Small intestine (tissue), 7 donors: Measurements from ENCODE around the gene FLAD1. TPM values are rescaled to one million over a fixed set of nuclear protein-coding genes. Genes with fewer than 3 reads are reported as not detected.

ENCODE experiments used
- DNase-seq, 2 donors: peaks; one replicate each; pipeline versions ENCODE4 v3.0.0 to v3.0.0-alpha.2; 2013
- FAIRE-seq: peaks from 2 replicates; lab custom pipeline; 2012; peaks lifted over from hg19 to GRCh38; lab: Jason Lieb, UNC
- H3K27ac ChIP-seq, 3 donors: one replicate each; pipeline ENCODE4 v1.5.1; 2013; ENCODE audit warnings: low read length in 2 of 3, mild to moderate bottlenecking in 2 of 3, control low read depth in 1 of 3, inconsistent platforms in 1 of 3, low read depth in 1 of 3, moderate library complexity in 1 of 3
- H3K27me3 ChIP-seq, 3 donors: one replicate each; pipeline ENCODE4 v1.6.1; 2013; ENCODE audit warnings: low read length in 3 of 3, inconsistent platforms in 1 of 3; ENCODE audit not compliant: control insufficient read depth in 3 of 3, insufficient read depth in 3 of 3
- H3K36me3 ChIP-seq, 3 donors: one replicate each; pipeline ENCODE4 v1.6.1; 2013; ENCODE audit warnings: low read length in 3 of 3, inconsistent platforms in 1 of 3, low read depth in 1 of 3, mild to moderate bottlenecking in 1 of 3, moderate library complexity in 1 of 3; ENCODE audit not compliant: control insufficient read depth in 3 of 3, insufficient read depth in 2 of 3
- H3K4me1 ChIP-seq, 3 donors: one replicate each; pipeline ENCODE4 v1.6.1; 2013; ENCODE audit warnings: low read length in 2 of 3, inconsistent platforms in 1 of 3, low read depth in 1 of 3, mild to moderate bottlenecking in 1 of 3, moderate library complexity in 1 of 3; ENCODE audit not compliant: control insufficient read depth in 3 of 3, insufficient read depth in 2 of 3
- H3K4me3 ChIP-seq, 3 donors: one replicate each; pipeline ENCODE4 v1.5.1; 2013; ENCODE audit warnings: low read length in 3 of 3, control low read depth in 1 of 3, inconsistent platforms in 1 of 3, low read depth in 1 of 3, mild to moderate bottlenecking in 1 of 3, moderate library complexity in 1 of 3
- H3K9me3 ChIP-seq, 2 donors: one replicate each; pipeline ENCODE4 v1.6.1; 2013; ENCODE audit warnings: low read depth in 1 of 2, low read length in 1 of 2; ENCODE audit not compliant: control insufficient read depth in 2 of 2, insufficient read depth in 1 of 2
- WGBS, 3 donors: extraction: QIAGEN DNeasy Blood & Tissue Kit; methylation state at CpG; one replicate each; pipeline ENCODE4 v1.1.7; 2013; 5-methylcytosine and 5-hydroxymethylcytosine counted together
- polyA plus RNA-seq, 4 donors: library from polyadenylated mRNA; stranded (reverse) in 3 of 4; unstranded in 1 of 4; fragments of 200-250 nt in 3 of 4; fragments of 120-200 nt in 1 of 4; gene quantifications; one replicate each; pipeline versions ENCODE4 v1.2.1 to v1.2.3, GENCODE V29; 2013
- donor health status: healthy with polysubstance abuse.
- donor health status: control.
- donor health status: control.
- donor health status: Bipolar disorder and iron deficiency.
- donor health status: healthy.

Gene FLAD1
- polyA plus RNA-seq, 4 donors: 25.1 to 51.4 (median 34.4) TPM

GRCh38 chr1:155019377-155020245 is 36.5 kb downstream of the FLAD1 start:
- Histone ChIP-seq H3K36me3 (peaks cover 6 to 48% (median 15%) of the 10 kb centered on the region in 3 donors), H3K27me3 (no peaks in the 10 kb centered on the region), H3K4me1 (peaks cover 2 to 19% (median 5%) of the 10 kb centered on the region in 3 donors), H3K27ac (peak overlapping the region in 1 of 3 donors; percentile 56), H3K9me3 (no peaks in the 10 kb centered on the region), H3K4me3 (no peak overlapping the region)
- DNase-seq: no peak
- no peak for FAIRE-seq
- WGBS, 3 donors: 65 to 75% (median 66%) methylated on average over 11 of the region's 11 CpGs

- peaks cover 0 to 8% (median 2%) of the 10 kb centered on the region in 3 donors for H3K4me1 ChIP-seq
- no peak overlapping the region for H3K4me3 ChIP-seq
- peaks cover 0 to 22% (median 6%) of the 10 kb centered on the region in 3 donors for H3K36me3 ChIP-seq
- WGBS, 3 donors: 78 to 84% (median 83%) methylated on average over 8 of the region's 8 CpGs
- no peak for DNase-seq
- H3K9me3 ChIP-seq: no peaks in the 10 kb centered on the region
- no peaks in the 10 kb centered on the region for H3K27me3 ChIP-seq
- FAIRE-seq: no peak
- H3K27ac ChIP-seq: peak overlapping the region in 1 of 3 donors; percentile 37
These were observed 39.2 kb downstream of the FLAD1 start for GRCh38 chr1:155022136-155022926.

- WGBS, 3 donors: 20 to 55% (median 25%) methylated on average over 4 of the region's 4 CpGs
- FAIRE-seq (no peak), DNase-seq (peak in 1 of 2 donors; percentile 86)
- Histone ChIP-seq H3K27me3 (no peaks in the 10 kb centered on the region), H3K4me3 (no peak overlapping the region), H3K36me3 (peaks cover 0 to 19% (median 6%) of the 10 kb centered on the region in 3 donors), H3K9me3 (no peaks in the 10 kb centered on the region), H3K4me1 (peaks cover 0 to 4% (median under 1%) of the 10 kb centered on the region in 3 donors), H3K27ac (peak overlapping the region in 1 of 3 donors; percentile 37)
These were observed 39.7 kb downstream of the FLAD1 start for GRCh38 chr1:155022927-155023236.

- H3K27me3 ChIP-seq: no peaks in the 10 kb centered on the region
- WGBS, 3 donors: 82 to 92% (median 87%) methylated on average over 5 of the region's 5 CpGs
- DNase-seq: no peak
- no peak for FAIRE-seq
- peaks cover 0 to 12% (median 0%) of the 10 kb centered on the region in 3 donors for H3K36me3 ChIP-seq
- H3K4me1 ChIP-seq: no peaks in the 10 kb centered on the region
- H3K4me3 ChIP-seq: no peak overlapping the region
- H3K9me3 ChIP-seq: no peaks in the 10 kb centered on the region
- no peak overlapping the region for H3K27ac ChIP-seq
These were observed 40.5 kb downstream of the FLAD1 start for GRCh38 chr1:155023627-155024026.

GRCh38 chr1:155024315-155024714 is 41.2 kb downstream of the FLAD1 start:
- WGBS, 3 donors: 88 to 95% (median 94%) methylated on average over 9 of the region's 9 CpGs
- Histone ChIP-seq H3K4me3 (no peak overlapping the region), H3K27me3 (no peaks in the 10 kb centered on the region), H3K4me1 (no peaks in the 10 kb centered on the region), H3K36me3 (peaks cover 0 to 6% (median 0%) of the 10 kb centered on the region in 3 donors), H3K9me3 (no peaks in the 10 kb centered on the region), H3K27ac (no peak overlapping the region)
- no peak for FAIRE-seq
- DNase-seq: no peak

- FAIRE-seq (no peak), DNase-seq (no peak)
- Histone ChIP-seq H3K27me3 (no peaks in the 10 kb centered on the region), H3K9me3 (no peaks in the 10 kb centered on the region), H3K36me3 (peaks cover 0 to 3% (median 0%) of the 10 kb centered on the region in 3 donors), H3K4me1 (no peaks in the 10 kb centered on the region), H3K4me3 (no peak overlapping the region), H3K27ac (no peak overlapping the region)
- 66 to 84% (median 68%) methylated on average over 8 to 9 of the region's 9 CpGs for WGBS, 3 donors
These were observed 43.0 kb downstream of the FLAD1 start for GRCh38 chr1:155026154-155026553.

- no peak for FAIRE-seq
- Histone ChIP-seq H3K4me3 (no peak overlapping the region), H3K36me3 (peaks cover 0 to 3% (median 0%) of the 10 kb centered on the region in 3 donors), H3K4me1 (no peaks in the 10 kb centered on the region), H3K27ac (no peak overlapping the region), H3K9me3 (no peaks in the 10 kb centered on the region), H3K27me3 (no peaks in the 10 kb centered on the region)
- DNase-seq: no peak
- 90 to 91% (median 90%) methylated on average over 6 of the region's 6 CpGs for WGBS, 3 donors
These were observed 43.4 kb downstream of the FLAD1 start for GRCh38 chr1:155026588-155026987.

- Histone ChIP-seq H3K4me1 (no peaks in the 10 kb centered on the region), H3K9me3 (no peaks in the 10 kb centered on the region), H3K27me3 (no peaks in the 10 kb centered on the region), H3K27ac (no peak overlapping the region), H3K36me3 (peaks cover 0 to 2% (median 0%) of the 10 kb centered on the region in 3 donors), H3K4me3 (no peak overlapping the region)
- no peak for DNase-seq
- no peak for FAIRE-seq
- WGBS, 3 donors: 84 to 86% (median 85%) methylated on average over 15 to 16 of the region's 16 CpGs
These were observed 46.5 kb downstream of the FLAD1 start for GRCh38 chr1:155029513-155030242.
